ENCODE measurements around the gene PLK3. TPM values are rescaled to one million over a fixed set of nuclear protein-coding genes. Genes with fewer than 3 reads are reported as not detected.

Gene PLK3
- total RNA-seq, 4 donors from 2014 or later: 7.4 to 18.4 (median 13.6) TPM

- Histone ChIP-seq H3K27me3 (no peaks in the 10 kb centered on the region), H3K4me1 (peaks cover 49 to 80% of the 10 kb centered on the region in 2 donors), H3K27ac (peak overlapping the region; percentile 97 to 100 (median 99)), H3K4me3 (replicated peaks in 1 of 3) (no peak overlapping the region), H3K9me3 (no peaks in the 10 kb centered on the region), H3K36me3 (peaks cover 20 to 22% of the 10 kb centered on the region in 2 donors)
- intact Hi-C loops (cut with DNase I): no loop called here
- TF ChIP-seq, protein P1, sequence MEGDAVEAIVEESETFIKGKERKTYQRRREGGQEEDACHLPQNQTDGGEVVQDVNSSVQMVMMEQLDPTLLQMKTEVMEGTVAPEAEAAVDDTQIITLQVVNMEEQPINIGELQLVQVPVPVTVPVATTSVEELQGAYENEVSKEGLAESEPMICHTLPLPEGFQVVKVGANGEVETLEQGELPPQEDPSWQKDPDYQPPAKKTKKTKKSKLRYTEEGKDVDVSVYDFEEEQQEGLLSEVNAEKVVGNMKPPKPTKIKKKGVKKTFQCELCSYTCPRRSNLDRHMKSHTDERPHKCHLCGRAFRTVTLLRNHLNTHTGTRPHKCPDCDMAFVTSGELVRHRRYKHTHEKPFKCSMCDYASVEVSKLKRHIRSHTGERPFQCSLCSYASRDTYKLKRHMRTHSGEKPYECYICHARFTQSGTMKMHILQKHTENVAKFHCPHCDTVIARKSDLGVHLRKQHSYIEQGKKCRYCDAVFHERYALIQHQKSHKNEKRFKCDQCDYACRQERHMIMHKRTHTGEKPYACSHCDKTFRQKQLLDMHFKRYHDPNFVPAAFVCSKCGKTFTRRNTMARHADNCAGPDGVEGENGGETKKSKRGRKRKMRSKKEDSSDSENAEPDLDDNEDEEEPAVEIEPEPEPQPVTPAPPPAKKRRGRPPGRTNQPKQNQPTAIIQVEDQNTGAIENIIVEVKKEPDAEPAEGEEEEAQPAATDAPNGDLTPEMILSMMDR (IDR thresholded peaks at IDR 0.05): no peak
- TF ChIP-seq POLR2A (IDR thresholded peaks at IDR 0.05): no peak
- WGBS, 2 donors: 92 to 95% methylated on average over 26 to 42 of the region's 70 CpGs
- DNase-seq: peak in 1 of 2 donors; percentile 4
Observed at GRCh38 chr1:44806025-44806703, 6.0 kb downstream of the PLK3 start.

GRCh38 chr1:44806704-44807363 lies 6.7 kb downstream of the PLK3 start, which contains the start of gene DYNLT4:
Gene DYNLT4 (minus strand): TSS chr1:44807351. CDS start chr1:44806668, 683 bp downstream.
- DNase-seq: no peak
- no peaks in the 10 kb centered on the region for H3K9me3 ChIP-seq
- peaks cover 20 to 22% of the 10 kb centered on the region in 2 donors for H3K36me3 ChIP-seq
- TF ChIP-seq POLR2A (IDR thresholded peaks at IDR 0.05): no peak
- TF ChIP-seq, protein P1 (IDR thresholded peaks at IDR 0.05): no peak
- 46 to 59% methylated on average over 7 of the region's 7 CpGs for WGBS, 2 donors
- H3K27me3 ChIP-seq: no peaks in the 10 kb centered on the region
- H3K4me3 ChIP-seq (replicated peaks in 1 of 3): peak within 1 kb of the TSS in 1 of 3 donors; percentile 16
- intact Hi-C loops (cut with DNase I): no loop called here
- H3K27ac ChIP-seq: peak within 1 kb of the TSS; percentile 97 to 100 (median 99)
- H3K4me1 ChIP-seq: peaks cover 49 to 82% of the 10 kb centered on the region in 2 donors

DNA sequence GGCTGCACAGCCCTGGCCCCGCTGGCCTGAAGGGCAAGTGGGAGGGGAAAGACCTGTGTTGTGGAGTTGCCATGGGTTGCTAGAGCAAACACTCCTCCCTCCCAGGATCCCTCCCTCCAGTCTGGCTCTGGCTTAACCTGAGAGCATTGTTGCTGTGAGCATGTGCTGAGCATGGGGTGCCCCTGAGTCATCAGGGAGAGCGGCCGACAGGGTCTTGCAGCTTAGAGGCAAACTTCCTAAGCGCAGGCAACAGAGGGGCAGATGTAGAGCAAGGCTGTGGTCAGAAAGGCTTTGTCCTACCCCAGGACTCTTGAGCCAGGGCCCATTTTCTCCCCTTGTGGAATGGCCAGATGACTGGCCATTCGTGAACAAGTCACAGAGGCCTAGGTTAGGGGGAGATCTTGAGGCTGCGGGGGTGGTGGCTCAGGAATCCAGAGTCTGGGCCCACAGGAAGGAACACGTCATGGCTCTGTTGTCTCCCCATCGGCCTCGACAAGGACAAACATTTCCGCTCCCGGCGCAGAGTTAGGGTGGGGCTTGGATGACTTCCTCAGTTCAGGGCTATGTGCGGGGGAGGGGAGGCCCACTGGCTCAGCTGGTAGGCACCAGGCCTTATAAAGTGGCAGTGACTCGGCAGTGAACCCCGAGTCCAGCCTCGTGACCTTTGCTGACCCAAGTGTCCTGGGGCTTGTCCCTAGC lies 7.3 kb downstream of the PLK3 start:
- intact Hi-C loops (cut with DNase I): no loop called here
- Histone ChIP-seq H3K27me3 (no peaks in the 10 kb centered on the region), H3K4me1 (peaks cover 49 to 82% of the 10 kb centered on the region in 2 donors), H3K4me3 (replicated peaks in 1 of 3) (no peak overlapping the region), H3K36me3 (peaks cover 20 to 21% of the 10 kb centered on the region in 2 donors), H3K27ac (peak overlapping the region; percentile 97 to 100 (median 99)), H3K9me3 (no peaks in the 10 kb centered on the region)
- TF ChIP-seq, protein P1 (IDR thresholded peaks at IDR 0.05): no peak
- TF ChIP-seq POLR2A (IDR thresholded peaks at IDR 0.05): peak in 1 of 2 donors; percentile 67
- peak; percentile 96 to 97 for DNase-seq
- 11 to 12% methylated on average over 4 to 13 of the region's 16 CpGs for WGBS, 2 donors

DNA sequence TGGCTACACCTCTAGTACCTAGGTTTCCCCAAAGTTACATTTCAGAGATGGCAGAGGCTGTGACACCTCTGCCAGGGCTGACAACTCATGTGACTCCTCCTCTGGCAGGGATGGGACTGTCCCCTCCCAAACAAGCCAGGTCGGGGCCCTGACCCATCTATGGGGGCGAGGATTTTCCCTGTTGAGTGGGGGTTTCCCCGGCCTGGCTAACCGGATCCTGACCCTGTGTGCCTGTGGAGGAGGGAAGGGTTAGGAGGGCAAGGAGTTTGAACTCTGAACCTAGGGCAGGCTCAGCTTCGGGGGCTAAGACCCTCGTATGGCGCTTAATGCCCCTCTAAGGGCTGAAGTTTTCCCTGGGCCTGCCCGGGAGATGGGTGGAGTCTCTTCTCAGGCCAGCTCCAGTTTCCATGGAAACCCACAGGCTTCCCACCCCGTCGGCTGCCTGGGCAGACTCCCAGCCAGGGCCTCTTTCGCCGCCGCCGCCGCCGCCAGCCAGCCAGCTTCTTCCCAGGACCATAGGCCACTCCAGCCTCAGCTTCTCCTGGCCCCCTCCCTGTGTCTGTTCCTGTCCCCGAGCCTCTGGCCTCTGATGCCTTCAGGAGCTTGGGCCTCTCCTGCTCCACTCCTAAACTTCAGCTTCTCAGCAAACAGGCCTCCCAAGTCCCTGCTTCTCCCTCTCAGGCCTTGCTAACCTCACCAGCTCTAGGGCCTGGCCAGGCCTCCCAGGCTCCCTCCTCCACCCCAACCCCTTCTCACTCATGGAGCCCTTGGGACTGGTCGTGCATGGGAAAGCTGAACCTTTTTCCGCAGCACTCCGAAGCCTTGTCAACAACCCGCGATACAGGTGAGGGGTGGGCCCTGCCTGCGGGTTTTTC lies 8.1 kb downstream of the PLK3 start, which contains the start of gene BTBD19:
TSS of gene BTBD19 (plus strand) at position 461 of the 875 bp plus-strand sequence. CDS start at position 759, 298 bp downstream.
- H3K36me3 ChIP-seq: peaks cover 13 to 20% of the 10 kb centered on the region in 2 donors
- H3K4me3 ChIP-seq (replicated peaks in 1 of 3): peak within 1 kb of the TSS in 1 of 3 donors; percentile 16
- WGBS, 2 donors: 8 to 9% methylated on average over 14 to 18 of the region's 23 CpGs
- peaks cover 49 to 80% of the 10 kb centered on the region in 2 donors for H3K4me1 ChIP-seq
- H3K9me3 ChIP-seq: no peaks in the 10 kb centered on the region
- no peaks in the 10 kb centered on the region for H3K27me3 ChIP-seq
- intact Hi-C loops (cut with DNase I): no loop called here
- peak; percentile 88 for DNase-seq
- TF ChIP-seq, protein P1 (IDR thresholded peaks at IDR 0.05): no peak
- peak; percentile 46 to 55 for TF ChIP-seq POLR2A (IDR thresholded peaks at IDR 0.05)
- H3K27ac ChIP-seq: peak within 1 kb of the TSS; percentile 97 to 100 (median 99)
